ENCODE results near the gene CDK5.

Gene CDK5

DNA sequence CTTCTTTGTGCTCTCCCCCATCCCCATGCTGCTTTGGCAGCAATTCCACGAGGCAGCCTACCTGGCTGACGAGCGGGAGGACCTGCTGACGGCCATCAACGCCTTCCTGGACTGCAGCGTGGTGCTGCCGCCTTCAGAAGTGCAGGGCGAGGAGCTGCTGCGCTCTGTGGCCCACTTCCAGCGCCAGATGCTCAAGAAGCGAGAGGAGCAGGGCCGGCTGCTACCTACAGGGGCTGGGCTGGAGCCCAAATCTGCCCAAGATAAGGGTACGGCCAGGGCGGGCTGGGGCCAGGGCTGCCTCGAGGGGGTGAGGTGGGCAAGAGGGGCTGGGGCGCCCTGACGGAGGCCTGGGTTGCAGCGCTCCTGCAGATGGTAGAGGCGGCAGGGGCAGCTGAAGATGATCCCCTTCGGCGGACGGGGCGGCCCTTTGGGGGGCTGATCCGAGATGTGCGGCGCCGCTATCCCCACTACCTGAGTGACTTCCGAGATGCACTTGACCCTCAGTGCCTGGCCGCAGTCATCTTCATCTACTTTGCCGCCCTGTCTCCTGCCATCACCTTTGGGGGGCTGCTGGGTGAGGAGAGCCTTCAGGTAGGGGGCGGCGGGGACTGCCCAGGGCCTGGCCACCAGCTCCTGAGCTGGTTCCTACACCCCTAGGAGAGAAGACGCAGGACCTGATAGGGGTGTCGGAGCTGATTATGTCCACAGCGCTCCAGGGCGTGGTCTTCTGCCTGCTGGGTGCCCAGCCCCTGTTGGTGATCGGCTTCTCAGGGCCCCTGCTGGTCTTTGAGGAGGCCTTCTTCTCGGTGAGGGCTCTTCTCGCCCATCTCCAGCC, 13.6 kb upstream of the CDK5 start:
- DNase-seq (ENCODE audit: low spot score) = no peak

DNA sequence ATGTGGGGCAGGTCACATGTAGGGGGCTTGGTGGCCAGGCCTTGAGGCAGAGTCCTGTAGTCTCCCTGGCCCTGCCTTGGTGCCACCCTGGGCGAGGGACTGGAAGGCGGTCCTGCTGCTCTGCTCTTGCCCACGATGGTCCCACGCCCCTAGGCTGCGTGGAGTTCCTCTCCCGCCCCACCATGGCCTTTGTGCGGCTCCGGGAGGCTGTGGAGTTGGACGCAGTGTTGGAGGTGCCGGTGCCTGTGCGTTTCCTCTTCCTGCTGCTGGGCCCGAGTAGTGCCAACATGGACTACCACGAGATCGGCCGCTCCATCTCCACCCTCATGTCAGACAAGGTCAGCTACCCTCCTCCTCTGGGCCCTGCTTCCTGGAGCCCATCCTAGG, 12.9 kb upstream of the CDK5 start:
- DNase-seq (ENCODE audit: low spot score) = no peak

DNA sequence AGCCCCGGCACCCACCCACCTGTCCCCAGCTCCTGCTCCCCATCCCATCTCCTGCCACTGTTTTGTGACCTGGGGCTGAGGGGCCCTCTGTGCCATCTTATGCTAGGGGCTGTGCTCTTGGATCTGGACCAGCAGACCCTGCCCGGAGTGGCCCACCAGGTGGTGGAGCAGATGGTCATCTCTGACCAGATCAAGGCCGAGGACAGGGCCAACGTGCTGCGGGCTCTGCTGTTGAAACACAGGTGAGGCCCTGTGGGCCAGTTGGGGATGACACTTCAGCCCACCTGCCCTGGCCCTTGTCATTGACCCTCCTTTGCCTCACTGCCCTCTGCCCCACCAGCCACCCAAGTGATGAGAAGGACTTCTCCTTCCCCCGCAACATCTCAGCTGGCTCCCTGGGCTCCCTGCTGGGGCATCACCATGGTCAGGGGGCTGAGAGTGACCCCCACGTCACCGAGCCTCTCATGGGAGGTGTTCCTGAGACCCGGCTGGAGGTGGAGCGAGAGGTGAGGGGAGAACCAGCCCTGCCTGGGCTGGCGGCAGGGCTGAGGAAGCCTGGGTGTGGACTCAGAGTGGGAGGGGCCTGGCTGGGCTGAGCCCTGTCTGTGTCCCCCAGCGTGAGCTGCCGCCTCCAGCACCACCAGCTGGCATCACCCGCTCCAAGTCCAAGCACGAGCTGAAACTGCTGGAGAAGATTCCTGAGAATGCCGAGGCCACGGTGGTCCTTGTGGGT, 12.3 kb upstream of the CDK5 start:
- DNase-seq (ENCODE audit: low spot score) = no peak

DNA sequence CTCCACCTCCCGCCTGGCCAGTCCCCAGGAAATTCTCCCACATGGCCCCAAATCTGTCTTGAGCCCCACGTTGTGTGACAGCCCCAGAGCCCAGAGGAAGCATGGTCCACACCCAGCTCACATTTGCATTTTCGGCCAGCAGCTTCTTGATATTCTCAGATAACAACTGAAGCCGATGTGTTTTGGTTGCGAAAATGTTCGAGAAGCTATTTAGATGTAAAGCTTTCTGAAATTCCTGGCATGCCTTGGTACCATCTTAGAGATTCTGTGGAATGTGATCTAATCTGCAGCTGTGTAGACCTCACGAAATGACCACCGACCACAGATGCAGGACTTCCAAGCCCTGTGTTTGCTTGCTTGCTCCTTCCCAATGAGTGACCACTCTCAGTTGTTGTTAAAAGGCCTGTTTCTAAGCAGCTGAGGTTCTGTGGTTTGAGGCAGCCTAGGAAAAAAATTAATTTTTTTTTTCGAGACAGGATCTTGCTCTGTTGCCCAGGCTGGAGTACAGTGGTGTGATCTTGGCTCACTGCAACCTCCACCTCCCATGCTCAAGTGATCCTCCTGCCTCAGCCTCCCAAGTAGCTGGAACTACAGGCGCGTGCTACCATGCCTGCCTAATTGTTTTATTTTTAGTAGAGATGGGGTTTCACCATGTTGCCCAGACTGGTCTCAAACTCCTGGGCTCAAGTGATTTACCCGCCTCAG, 10.5 kb upstream of the CDK5 start:
- no peak for DNase-seq (ENCODE audit: low spot score)

DNA sequence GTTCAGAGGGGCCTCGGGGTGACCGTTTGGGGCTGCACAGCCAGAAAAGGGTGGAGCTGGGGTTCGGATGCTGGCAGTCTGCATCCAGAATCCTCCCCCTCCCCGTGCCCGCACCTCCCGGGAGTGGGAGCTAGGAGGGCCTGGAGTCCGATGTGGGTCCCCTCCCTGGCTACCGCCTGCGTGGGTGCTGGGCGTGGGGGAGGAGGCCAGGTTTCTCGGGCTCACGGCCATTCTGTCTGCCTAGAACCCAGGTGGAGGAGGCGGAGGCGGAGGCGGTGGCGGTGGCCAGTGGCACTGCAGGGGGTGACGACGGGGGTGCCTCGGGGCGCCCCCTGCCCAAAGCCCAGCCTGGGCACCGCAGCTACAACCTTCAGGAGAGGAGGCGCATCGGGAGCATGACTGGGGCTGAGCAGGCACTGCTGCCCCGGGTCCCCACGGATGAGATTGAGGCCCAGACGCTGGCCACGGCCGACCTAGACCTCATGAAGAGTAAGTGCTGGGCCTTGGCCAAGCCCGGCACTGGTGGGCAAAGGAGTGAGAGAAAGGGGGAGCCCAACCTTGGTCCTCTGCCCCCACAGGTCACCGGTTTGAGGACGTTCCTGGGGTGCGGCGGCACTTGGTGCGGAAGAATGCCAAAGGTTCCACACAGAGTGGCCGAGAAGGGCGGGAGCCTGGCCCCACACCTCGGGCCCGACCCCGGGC, 8.7 kb upstream of the CDK5 start:
- DNase-seq (ENCODE audit: low spot score) = no peak

DNA sequence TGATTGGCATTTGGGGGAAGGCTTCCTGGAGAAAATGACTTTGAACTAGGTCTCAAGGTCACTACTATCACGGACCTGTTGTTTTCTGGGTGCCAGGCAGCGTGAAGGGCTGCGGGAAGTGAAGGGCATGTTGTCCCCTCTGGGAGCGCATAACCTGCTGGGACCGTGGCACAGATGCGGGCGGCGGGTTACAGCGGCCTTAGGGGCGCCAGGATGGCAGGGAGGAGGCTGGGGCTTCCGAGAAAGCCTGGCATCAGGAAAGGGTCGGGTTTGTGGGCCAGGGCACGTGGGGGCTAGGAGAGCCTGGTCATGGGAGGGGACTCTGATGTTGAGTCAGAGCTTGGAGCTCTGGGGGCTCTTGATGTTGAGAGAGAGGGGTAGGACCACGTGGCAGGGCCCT, 7.8 kb upstream of the CDK5 start:
- DNase-seq (ENCODE audit: low spot score) = no peak

DNA sequence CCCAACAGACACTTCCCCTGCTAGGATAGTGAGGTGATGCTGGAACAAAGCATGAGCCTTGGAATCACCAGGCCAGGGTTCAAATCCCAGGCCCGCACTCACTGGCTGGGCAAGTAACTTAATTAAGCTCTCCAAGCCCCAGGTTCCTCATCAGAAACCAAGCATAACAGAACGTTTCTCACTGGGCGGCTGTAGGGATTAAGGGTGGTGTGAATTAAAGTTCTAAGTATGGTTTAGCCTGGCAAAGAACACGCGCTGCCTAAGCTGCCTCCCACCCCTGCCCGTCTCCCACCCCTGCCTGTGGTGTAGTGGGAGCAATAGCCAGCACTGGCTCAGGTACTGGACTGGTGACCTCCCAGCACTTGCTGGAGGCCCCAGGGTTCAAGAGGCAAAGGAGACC, 7.3 kb upstream of the CDK5 start:
- DNase-seq (ENCODE audit: low spot score) = no peak

DNA sequence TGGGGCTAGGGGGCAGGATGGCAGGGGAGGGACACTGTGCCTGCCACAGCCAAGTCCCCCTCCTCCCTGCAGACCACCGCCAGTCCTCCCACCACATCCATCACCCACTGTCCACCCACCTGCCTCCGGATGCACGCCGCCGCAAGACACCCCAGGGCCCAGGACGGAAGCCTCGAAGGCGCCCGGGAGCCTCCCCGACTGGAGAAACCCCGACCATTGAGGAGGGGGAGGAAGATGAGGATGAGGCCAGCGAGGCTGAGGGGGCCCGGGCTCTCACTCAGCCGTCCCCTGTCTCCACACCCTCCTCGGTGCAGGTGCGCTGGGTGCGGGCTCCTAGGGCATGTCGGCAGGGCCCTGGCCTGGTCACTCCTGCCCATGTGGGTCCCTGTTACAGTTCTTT, 6.8 kb upstream of the CDK5 start:
- DNase-seq (ENCODE audit: low spot score) = no peak

DNA sequence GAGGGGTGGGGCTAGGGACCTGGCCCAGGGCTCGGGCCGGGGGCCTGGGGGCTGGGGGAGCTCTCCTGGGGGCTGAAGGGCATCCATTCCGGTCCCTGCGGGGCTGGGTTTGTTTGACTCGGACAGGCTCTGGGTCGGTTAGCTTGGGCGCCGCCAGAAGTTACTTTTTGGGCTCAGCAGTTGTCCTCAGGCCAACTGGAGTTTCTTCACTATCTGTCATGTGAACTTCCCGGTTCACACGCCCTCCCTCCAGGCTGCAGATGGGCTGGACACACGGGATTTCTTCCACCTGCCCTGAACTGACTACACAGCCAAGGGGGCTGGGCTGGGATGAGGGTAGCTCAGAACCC, 5.5 kb upstream of the CDK5 start:
- DNase-seq (ENCODE audit: low spot score) = no peak

DNA sequence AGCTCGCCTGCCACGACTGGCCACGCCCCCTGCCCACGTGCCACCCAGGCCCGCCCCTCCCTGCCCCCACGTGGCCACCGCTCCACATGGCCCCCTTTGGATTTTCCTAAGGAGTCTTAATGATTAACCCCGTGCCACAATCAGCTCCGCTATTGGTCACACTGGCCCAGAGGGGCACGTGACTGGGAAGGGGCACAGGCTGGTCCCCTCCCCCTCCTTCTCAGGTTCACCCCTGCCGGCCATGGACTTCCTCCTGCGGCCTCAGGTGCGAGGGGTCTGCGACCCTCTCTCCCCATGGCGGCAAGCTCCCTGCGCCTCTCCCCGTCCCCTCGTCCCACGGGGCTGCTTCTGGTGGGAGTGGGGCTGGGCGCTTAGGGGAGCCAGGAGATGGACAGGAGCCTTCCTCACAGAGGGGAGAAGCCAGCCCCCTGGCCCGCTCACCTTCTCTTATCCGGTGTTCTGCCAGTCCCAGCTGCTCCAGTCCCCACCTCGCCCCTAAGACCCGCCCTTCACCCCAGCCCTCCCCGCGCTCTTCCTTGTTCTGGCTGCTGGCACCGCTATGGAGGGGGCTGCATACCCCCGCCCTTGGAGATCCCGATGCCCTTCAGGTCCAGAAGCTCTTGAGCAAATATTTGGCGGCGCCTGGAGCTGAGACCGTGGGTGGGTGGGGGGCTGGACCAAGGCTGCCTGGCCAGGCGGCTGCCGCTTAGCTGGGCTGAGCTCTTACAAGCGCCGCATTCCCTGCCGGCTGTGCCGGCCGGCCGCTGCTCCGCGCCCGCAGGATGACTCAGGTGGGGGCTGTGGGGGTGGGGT, 4.9 kb upstream of the CDK5 start:
- no peak for DNase-seq (ENCODE audit: low spot score)

DNA sequence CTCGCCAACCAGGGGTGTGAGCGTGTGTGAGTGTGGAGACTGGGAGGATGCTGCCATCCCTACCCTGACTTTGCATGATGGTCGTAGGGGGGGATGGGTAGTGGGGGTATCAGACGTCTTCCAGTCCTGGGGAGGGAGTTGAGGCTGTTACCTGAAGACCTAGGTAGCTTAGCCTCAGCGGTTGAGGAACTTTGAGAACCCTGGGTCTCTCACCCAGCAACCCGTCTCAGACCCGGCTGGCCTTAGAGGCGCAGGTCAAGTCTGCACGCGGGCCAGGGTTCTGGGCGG, 4.4 kb upstream of the CDK5 start:
- no peak for DNase-seq (ENCODE audit: low spot score)

DNA sequence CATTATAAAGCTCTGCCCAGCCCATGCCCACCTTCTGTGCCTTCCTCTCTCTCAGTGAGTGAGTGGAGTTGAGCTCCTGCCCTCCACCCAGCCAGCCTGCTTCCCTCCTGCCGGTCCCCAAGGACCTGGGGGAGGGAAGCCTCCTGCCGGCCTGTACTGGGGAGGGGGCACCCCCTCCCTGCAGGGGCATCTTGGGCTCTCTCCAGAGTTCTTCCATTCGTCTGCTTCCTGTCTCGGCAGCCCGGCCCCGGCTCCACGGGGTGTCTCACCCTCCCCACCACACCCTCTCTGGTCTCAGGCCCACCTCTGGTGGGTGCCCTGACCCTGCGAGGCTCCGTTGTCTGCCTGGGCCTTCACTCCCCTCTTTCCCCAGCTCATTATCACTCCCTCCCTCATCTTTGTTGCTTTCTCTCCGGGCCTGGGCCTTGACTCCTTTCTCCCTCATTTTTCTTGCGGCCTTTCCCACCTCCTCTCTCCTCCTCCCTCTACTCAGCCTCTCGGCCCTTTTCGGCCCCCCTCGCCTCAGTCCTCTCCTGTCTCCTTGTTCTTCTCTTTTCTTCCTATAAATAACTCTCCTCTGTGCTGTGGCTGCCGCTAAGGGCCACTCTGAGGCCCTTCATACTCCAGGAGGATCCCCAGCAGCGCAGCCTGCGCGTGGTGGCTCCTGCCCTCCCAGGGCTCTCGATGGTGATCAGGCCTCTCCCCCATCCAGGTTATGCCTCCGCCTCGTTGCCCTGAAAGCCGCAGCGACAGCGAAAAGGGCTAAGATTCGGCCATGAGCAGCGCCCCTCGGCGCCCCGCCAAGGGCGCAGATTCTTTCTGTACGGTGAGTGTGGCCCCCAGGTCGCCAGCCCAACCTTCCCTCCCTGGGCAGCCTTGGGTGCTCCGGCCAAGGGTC, 3.8 kb upstream of the CDK5 start:
- no peak for DNase-seq (ENCODE audit: low spot score)

DNA sequence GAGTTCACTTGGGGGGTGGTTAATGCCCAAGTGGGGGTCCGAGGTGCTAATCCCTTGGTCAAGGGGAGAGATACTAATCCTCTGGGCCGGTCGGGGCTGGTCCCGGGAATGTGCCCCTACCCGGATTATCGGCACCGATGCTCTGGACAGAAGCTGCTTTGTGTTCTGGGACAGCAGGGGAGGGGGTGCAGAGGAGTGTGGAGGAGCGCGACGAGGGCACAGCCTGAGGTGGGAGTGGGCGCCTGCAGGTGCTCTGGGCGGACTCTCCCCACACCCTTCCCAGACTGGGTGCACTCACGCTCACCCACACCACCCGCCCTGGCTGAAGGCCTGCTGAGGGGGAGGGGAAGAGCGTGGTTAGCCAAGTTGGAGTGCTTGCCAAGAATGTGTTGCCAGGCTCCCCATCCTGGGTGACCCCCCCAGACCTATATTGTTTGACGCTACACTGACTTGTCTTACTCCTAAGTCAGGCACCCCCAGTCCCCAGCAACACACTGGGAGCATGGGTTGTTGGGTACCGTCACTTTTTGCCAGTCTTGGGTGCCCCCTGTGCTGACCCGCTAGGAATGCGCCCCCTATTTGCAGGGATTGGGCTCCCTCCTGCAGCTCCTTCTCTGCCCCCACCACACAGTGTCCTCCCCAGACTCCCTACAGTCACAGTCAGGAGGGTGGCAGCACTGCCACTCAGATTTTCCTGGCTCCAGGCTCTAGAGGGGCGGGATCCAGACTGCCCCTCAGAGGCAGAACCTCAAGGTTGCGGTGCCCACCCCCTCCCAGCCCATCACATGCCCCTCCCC, 2.9 kb upstream of the CDK5 start:
- DNase-seq (ENCODE audit: low spot score) = no peak

DNA sequence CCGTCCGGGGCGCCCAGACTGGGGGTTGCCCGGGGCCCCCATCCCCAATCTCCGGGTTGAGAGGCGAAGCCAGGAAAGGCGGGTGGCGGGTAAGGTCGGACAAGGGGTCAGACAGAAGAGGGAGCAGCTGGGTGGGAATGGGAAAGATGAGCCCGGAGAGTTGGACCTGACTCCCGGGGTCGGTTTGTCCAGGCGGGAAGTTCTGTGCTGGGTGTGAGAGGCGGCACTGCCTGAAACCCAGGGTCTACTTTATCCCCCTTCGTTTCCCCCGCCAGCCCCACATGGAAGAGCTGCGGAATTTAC, 2.4 kb upstream of the CDK5 start:
- no peak for DNase-seq (ENCODE audit: low spot score)

DNA sequence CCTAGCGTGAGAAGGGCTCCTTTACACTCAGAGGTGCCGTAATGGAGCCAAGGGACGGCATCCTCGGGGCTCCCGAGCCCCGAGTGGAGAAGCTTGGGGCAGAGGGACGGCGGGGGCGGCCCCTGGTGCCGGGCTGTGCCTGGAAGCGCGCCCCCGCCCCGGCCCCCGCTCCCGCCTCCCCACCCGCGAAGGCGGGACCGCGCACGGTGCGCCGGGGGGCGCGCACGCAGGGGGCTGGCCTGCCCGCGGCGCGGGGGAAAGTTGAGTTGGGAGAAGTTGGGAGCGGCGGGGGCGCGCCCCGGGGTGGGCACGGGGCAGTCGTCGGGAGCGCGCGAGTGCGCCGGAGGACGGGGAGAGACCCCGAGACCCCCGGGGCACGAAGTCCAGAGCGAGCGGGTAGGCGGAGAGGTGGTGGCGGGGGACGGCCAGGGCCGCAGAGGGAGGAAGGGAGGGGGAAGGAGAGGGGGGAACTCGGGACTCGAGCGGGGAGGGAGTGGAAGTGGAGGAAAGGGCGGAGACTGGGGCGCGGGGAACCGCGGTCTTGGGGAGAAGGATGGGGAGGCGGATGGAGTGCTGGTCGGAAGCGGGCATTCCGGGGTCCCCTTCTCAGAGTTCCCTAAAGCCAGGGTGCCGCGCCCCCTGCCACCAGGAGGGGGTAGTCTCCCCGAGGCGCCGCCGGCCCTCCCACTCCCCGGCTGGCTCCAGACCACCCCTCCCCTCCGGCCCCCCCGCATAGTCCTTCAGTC, 1.8 kb upstream of the CDK5 start, which contains the start of gene SLC4A2:
SLC4A2 (plus strand) TSS at position 223 of the 746 bp plus-strand sequence. CDS start 2,399 bp downstream, outside the sequence.
- DNase-seq (ENCODE audit: low spot score) = peak; percentile 95

DNA sequence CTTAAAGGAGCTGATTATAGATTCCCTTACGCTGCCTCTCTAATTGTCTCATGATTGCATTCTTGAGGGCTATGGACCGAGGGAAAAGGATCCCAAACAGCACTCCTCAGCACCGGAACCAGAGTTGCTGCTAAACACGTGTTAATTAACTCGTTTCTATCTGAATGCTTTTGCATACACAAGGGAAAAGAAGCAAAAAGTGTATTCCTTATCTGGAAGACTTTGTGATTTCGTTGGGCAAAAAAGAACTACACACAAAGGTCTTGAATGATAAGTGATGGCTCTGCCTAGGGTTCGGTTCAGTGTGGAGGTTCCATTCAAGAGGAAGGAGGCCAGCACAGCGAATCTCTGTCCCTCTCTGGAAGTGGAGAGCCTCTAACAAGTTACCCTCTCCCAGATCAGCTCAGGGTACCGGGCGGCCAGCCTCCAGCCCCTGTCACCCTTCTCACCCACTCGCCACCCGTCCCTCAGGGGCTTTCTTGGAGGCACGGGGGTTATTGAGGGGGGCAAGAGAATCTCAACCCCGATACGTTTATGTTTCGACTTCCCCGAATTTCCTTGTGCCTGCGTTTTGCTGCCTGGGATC, 1.2 kb upstream of the CDK5 start:
- no peak for DNase-seq (ENCODE audit: low spot score)

DNA sequence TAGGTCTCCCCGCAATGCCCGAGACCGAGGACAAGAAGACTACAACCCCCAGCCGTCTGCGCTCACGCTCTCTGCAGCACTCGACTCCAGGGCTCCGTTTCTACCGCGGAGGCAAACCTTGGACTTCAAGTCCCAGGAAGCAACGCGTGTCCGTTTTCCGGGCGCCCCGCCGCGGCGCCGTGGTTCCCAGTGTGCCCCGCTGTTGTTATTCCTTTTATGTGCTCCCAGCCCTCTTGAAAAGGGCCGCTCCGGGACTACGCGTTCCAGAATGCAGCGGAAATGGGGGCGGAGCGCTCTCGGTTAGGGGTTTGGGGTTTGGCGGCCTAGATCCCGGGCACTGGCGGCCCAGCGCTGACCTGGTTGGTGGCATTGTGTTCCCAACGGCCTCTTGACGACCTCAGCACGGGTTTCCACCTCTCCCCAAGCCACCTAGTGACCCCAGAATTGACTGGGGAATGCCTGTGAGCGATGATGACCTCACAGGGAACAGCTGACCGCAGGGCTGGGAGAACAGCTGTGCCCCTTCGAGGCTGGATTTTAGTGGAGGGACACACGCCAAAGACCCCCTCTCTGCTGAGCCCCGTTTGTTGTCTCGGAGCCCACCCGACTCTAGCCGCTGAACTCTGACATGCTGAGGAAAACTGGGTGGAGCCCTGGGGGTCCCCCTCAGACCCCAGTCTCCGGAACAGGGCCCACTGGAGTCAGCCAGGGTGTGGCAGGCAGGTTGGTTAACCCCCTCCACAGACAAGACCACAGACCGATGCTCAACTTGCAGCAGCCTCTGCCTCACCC, 488 bp upstream of the CDK5 start:
- peak; percentile 99 for DNase-seq (ENCODE audit: low spot score)

Measured in germinal center (tissue), 1 donor.